Measurements from ENCODE around the gene SEL1L2. TPM values are rescaled to one million over a fixed set of nuclear protein-coding genes. Genes with fewer than 3 reads are reported as not detected.
A peak's percentile ranks its signal among the peaks of the same experiment; 100 is the strongest.

The SEL1L2 gene
- total RNA-seq, 4 donors from 2014 or later: not detected

GRCh38 chr20:13874394-13875157 lies 115.8 kb downstream of the SEL1L2 start:
- Histone ChIP-seq H3K9me3 (no peaks in the 10 kb centered on the region), H3K36me3 (no peaks in the 10 kb centered on the region), H3K4me3 (no peak overlapping the region), H3K27ac (peak overlapping the region in 3 of 4 donors; percentile 51 to 76 (median 66)), H3K4me1 (peaks cover 0 to 12% (median 5%) of the 10 kb centered on the region in 4 donors), H3K27me3 (no peaks in the 10 kb centered on the region)
- intact Hi-C loops (cut with DNase I; ENCODE audit: low total_unique reads): no loop called here
- in situ Hi-C loops (cut with MboI; ENCODE audit: low pct_ligation_motif_present in 1 of 4, low pct_unique_long_range_greater_than_20kb in 1 of 4, low sequenced_read_pairs in 3 of 4): no loop called here
- WGBS, 2 donors (ENCODE audit: low coverage in 1 of 2): 72 to 81% methylated on average over 9 to 10 of the region's 10 CpGs
- no peak for TF ChIP-seq EP300 (IDR thresholded peaks at IDR 0.05; ENCODE audit: low read depth)
- TF ChIP-seq POLR2A (IDR thresholded peaks at IDR 0.05): no peak
- no peak for TF ChIP-seq CTCF (IDR thresholded peaks at IDR 0.05)
- no peak for TF ChIP-seq POLR2AphosphoS5 (IDR thresholded peaks at IDR 0.05)
- DNase-seq: no peak

GRCh38 chr20:13873831-13874230 lies 116.6 kb downstream of the SEL1L2 start:
- 68% methylated on average over 3 to 5 of the region's 5 CpGs for WGBS, 2 donors (ENCODE audit: low coverage in 1 of 2)
- TF ChIP-seq EP300 (IDR thresholded peaks at IDR 0.05; ENCODE audit: low read depth) (no peak), POLR2AphosphoS5 (IDR thresholded peaks at IDR 0.05) (no peak), POLR2A (IDR thresholded peaks at IDR 0.05) (no peak), CTCF (IDR thresholded peaks at IDR 0.05) (no peak)
- H3K36me3 ChIP-seq: no peaks in the 10 kb centered on the region
- H3K9me3 ChIP-seq: no peaks in the 10 kb centered on the region
- H3K27me3 ChIP-seq: no peaks in the 10 kb centered on the region
- no peak for DNase-seq
- H3K4me3 ChIP-seq: no peak overlapping the region
- in situ Hi-C loops (cut with MboI; ENCODE audit: low pct_ligation_motif_present in 1 of 4, low pct_unique_long_range_greater_than_20kb in 1 of 4, low sequenced_read_pairs in 3 of 4) (no loop called here), intact Hi-C loops (cut with DNase I; ENCODE audit: low total_unique reads) (no loop called here)
- peak overlapping the region in 3 of 4 donors; percentile 34 to 76 (median 51) for H3K27ac ChIP-seq
- H3K4me1 ChIP-seq: peaks cover 0 to 12% (median 5%) of the 10 kb centered on the region in 4 donors

- 67 to 87% methylated on average over 3 to 4 of the region's 4 CpGs for WGBS, 2 donors (ENCODE audit: low coverage in 1 of 2)
- H3K4me3 ChIP-seq: no peak overlapping the region
- no peak for DNase-seq
- no peaks in the 10 kb centered on the region for H3K27me3 ChIP-seq
- no peak overlapping the region for H3K27ac ChIP-seq
- H3K36me3 ChIP-seq: no peaks in the 10 kb centered on the region
- no peak for TF ChIP-seq POLR2A (IDR thresholded peaks at IDR 0.05)
- TF ChIP-seq EP300 (IDR thresholded peaks at IDR 0.05; ENCODE audit: low read depth): no peak
- no peak for TF ChIP-seq CTCF (IDR thresholded peaks at IDR 0.05)
- no peak for TF ChIP-seq POLR2AphosphoS5 (IDR thresholded peaks at IDR 0.05)
- peaks cover 0 to 11% (median 6%) of the 10 kb centered on the region in 4 donors for H3K4me1 ChIP-seq
- no peaks in the 10 kb centered on the region for H3K9me3 ChIP-seq
- in situ Hi-C loops (cut with MboI; ENCODE audit: low pct_ligation_motif_present in 1 of 4, low pct_unique_long_range_greater_than_20kb in 1 of 4, low sequenced_read_pairs in 3 of 4): no loop called here
- intact Hi-C loops (cut with DNase I; ENCODE audit: low total_unique reads): no loop called here
Observed at GRCh38 chr20:13870170-13870748, 120.2 kb downstream of the SEL1L2 start.

- Histone ChIP-seq H3K4me1 (peaks cover 0 to 12% (median 6%) of the 10 kb centered on the region in 4 donors), H3K27ac (peak overlapping the region; percentile 50 to 80 (median 70)), H3K9me3 (no peaks in the 10 kb centered on the region), H3K36me3 (no peaks in the 10 kb centered on the region), H3K4me3 (no peak overlapping the region), H3K27me3 (no peaks in the 10 kb centered on the region)
- TF ChIP-seq CTCF (IDR thresholded peaks at IDR 0.05) (no peak), POLR2AphosphoS5 (IDR thresholded peaks at IDR 0.05) (no peak), POLR2A (IDR thresholded peaks at IDR 0.05) (no peak), EP300 (IDR thresholded peaks at IDR 0.05; ENCODE audit: low read depth) (no peak)
- WGBS, 2 donors (ENCODE audit: low coverage in 1 of 2): 59 to 86% methylated on average over 3 to 4 of the region's 4 CpGs
- intact Hi-C loops (cut with DNase I; ENCODE audit: low total_unique reads) (no loop called here), in situ Hi-C loops (cut with MboI; ENCODE audit: low pct_ligation_motif_present in 1 of 4, low pct_unique_long_range_greater_than_20kb in 1 of 4, low sequenced_read_pairs in 3 of 4) (no loop called here)
- no peak for DNase-seq
Observed at GRCh38 chr20:13868331-13868730, 122.1 kb downstream of the SEL1L2 start.
